ENCODE results near the gene RAB11FIP5. TPM values are rescaled to one million over a fixed set of nuclear protein-coding genes. Genes with fewer than 3 reads are reported as not detected.

RAB11FIP5 gene
- total RNA-seq, 1 experiment from 2014 or later = 26.6 TPM

DNA sequence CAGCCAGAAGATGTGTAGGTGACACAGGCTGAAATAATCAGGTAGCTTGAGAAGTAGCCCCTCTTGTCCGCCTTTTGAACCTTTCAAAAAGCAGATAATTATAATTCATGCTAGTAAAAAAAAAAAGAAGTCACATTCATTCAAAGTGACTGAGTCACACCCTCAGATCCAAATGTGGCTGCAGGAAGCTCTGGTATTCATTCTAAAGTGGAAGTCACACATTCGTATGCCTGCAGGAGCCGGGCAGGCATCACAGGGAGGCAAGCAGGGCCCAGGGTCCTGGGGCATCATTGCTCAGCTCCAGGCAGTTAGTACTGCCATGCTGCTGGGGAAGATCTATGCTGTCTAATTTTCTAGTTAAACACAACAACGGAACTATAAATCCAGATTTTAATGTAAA, 21.7 kb upstream of the RAB11FIP5 start:
- H3K9ac ChIP-seq (ENCODE audit: low read length) = no peak overlapping the region
- BruUV-seq (replicated peaks) = no TSS peak
- DNase-seq = no peak
- H2AFZ ChIP-seq (ENCODE audit: low read length) = no peak overlapping the region
- CTCF ChIA-PET = no interaction called here
- H3K27ac ChIP-seq (ENCODE audit: low read length) = no peak overlapping the region
- H3K4me1 ChIP-seq (ENCODE audit: insufficient read depth, low read length) = no peaks in the 10 kb centered on the region
- no peaks in the 10 kb centered on the region for H3K36me3 ChIP-seq (ENCODE audit: low read depth, low read length)
- H3K9me3 ChIP-seq (ENCODE audit: low read length) = no peaks in the 10 kb centered on the region
- TF ChIP-seq CTCF (conservative IDR thresholded peaks at IDR 0.05; ENCODE audit: low read depth, low read length) (no peak), EZH2phosphoT487 (IDR thresholded peaks at IDR 0.05; ENCODE audit: borderline replicate concordance, low read length) (no peak), EZH2 (IDR thresholded peaks at IDR 0.05; ENCODE audit: low read length, unreplicated experiment) (no peak)
- POLR2A ChIA-PET (ENCODE audit: unreplicated experiment) = no interaction called here
- no peak for ATAC-seq
- H4K20me1 ChIP-seq (ENCODE audit: low read length) = no peaks in the 10 kb centered on the region
- no peaks in the 10 kb centered on the region for H3F3A ChIP-seq (ENCODE audit: low read length, unreplicated experiment)
- no peaks in the 10 kb centered on the region for H3K79me2 ChIP-seq (ENCODE audit: low read length)
- H3K4me2 ChIP-seq (ENCODE audit: low read length) = no peak overlapping the region
- no peaks in the 10 kb centered on the region for H3K27me3 ChIP-seq (ENCODE audit: low read length)
- intact Hi-C loops (cut with micrococcal nuclease) = no loop called here
- H3K9me2 ChIP-seq (replicated peaks; ENCODE audit: low read length) = no peaks in the 10 kb centered on the region
- no peak overlapping the region for H3K4me3 ChIP-seq (ENCODE audit: low read length)

- no peak overlapping the region for H3K27ac ChIP-seq (ENCODE audit: low read length)
- H3K9me2 ChIP-seq (replicated peaks; ENCODE audit: low read length) = no peaks in the 10 kb centered on the region
- H3F3A ChIP-seq (ENCODE audit: low read length, unreplicated experiment) = no peaks in the 10 kb centered on the region
- intact Hi-C loops (cut with micrococcal nuclease) = no loop called here
- H2AFZ ChIP-seq (ENCODE audit: low read length) = no peak overlapping the region
- ChIA-PET CTCF (no interaction called here), POLR2A (ENCODE audit: unreplicated experiment) (interaction anchor here (0.5 kb wide), 1 partner anchor 44 kb away, joined by 3 read pairs; no protein-coding TSS in a partner anchor)
- H3K4me2 ChIP-seq (ENCODE audit: low read length) = no peak overlapping the region
- no TSS peak for BruUV-seq (replicated peaks)
- no peaks in the 10 kb centered on the region for H3K36me3 ChIP-seq (ENCODE audit: low read depth, low read length)
- no peaks in the 10 kb centered on the region for H4K20me1 ChIP-seq (ENCODE audit: low read length)
- no peaks in the 10 kb centered on the region for H3K4me1 ChIP-seq (ENCODE audit: insufficient read depth, low read length)
- TF ChIP-seq EZH2 (IDR thresholded peaks at IDR 0.05; ENCODE audit: low read length, unreplicated experiment) = no peak
- TF ChIP-seq CTCF (conservative IDR thresholded peaks at IDR 0.05; ENCODE audit: low read depth, low read length) = no peak
- TF ChIP-seq EZH2phosphoT487 (IDR thresholded peaks at IDR 0.05; ENCODE audit: borderline replicate concordance, low read length) = no peak
- no peaks in the 10 kb centered on the region for H3K27me3 ChIP-seq (ENCODE audit: low read length)
- no peak overlapping the region for H3K4me3 ChIP-seq (ENCODE audit: low read length)
- no peaks in the 10 kb centered on the region for H3K79me2 ChIP-seq (ENCODE audit: low read length)
- no peak overlapping the region for H3K9ac ChIP-seq (ENCODE audit: low read length)
- H3K9me3 ChIP-seq (ENCODE audit: low read length) = no peaks in the 10 kb centered on the region
- DNase-seq = no peak
- ATAC-seq = no peak
These were observed 20.9 kb upstream of the RAB11FIP5 start for GRCh38 chr2:73133566-73134197.

DNA sequence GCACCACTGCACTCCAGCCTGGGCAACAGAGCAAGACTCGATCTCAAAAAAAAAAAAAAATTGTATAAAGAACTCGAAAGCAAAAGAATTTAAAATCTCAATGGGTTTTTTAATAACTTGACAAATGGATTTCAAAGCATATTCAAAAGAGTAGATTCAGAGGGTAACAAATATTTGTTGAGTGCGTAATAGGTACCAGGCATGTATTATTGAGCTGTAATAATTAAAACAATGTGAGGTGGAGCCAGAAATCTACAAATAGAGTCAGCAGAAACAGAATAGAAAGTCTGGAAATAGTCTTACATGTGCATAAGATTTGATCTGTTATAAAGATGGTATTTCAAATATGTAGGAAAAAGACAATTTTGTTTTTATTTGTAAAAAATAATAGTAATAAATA, 19.1 kb upstream of the RAB11FIP5 start:
- H3K79me2 ChIP-seq (ENCODE audit: low read length) = no peaks in the 10 kb centered on the region
- ATAC-seq = no peak
- no peak overlapping the region for H3K9ac ChIP-seq (ENCODE audit: low read length)
- H3K27ac ChIP-seq (ENCODE audit: low read length) = no peak overlapping the region
- H3K4me1 ChIP-seq (ENCODE audit: insufficient read depth, low read length) = no peaks in the 10 kb centered on the region
- H3K9me3 ChIP-seq (ENCODE audit: low read length) = no peaks in the 10 kb centered on the region
- no peaks in the 10 kb centered on the region for H4K20me1 ChIP-seq (ENCODE audit: low read length)
- no peaks in the 10 kb centered on the region for H3K36me3 ChIP-seq (ENCODE audit: low read depth, low read length)
- H3K4me3 ChIP-seq (ENCODE audit: low read length) = no peak overlapping the region
- intact Hi-C loops (cut with micrococcal nuclease) = no loop called here
- TF ChIP-seq EZH2 (IDR thresholded peaks at IDR 0.05; ENCODE audit: low read length, unreplicated experiment) = no peak
- TF ChIP-seq CTCF (conservative IDR thresholded peaks at IDR 0.05; ENCODE audit: low read depth, low read length) = no peak
- no peak for TF ChIP-seq EZH2phosphoT487 (IDR thresholded peaks at IDR 0.05; ENCODE audit: borderline replicate concordance, low read length)
- no peaks in the 10 kb centered on the region for H3K9me2 ChIP-seq (replicated peaks; ENCODE audit: low read length)
- no peaks in the 10 kb centered on the region for H3K27me3 ChIP-seq (ENCODE audit: low read length)
- CTCF ChIA-PET = no interaction called here
- H2AFZ ChIP-seq (ENCODE audit: low read length) = no peak overlapping the region
- H3F3A ChIP-seq (ENCODE audit: low read length, unreplicated experiment) = no peaks in the 10 kb centered on the region
- no peak overlapping the region for H3K4me2 ChIP-seq (ENCODE audit: low read length)
- DNase-seq = no peak
- POLR2A ChIA-PET (ENCODE audit: unreplicated experiment) = no interaction called here
- no TSS peak for BruUV-seq (replicated peaks)

Data from PC-3 (cell line).